Prostate gland (tissue), 2 donors: ENCODE measurements around the gene SERPINB6. TPM values are rescaled to one million over a fixed set of nuclear protein-coding genes. Genes with fewer than 3 reads are reported as not detected.
"Not testable (repeated sequence)": the region's sequence is repeated elsewhere in the genome, so short reads cannot be mapped to it uniquely, and the experiment has no call there.

ENCODE experiments used
- DNase-seq: peaks from one replicate; pipeline ENCODE4 v3.0.0-alpha.2; 2019; ENCODE audit warnings: low spot score
- H3K27ac ChIP-seq, 2 donors: fragments of 200-600 bp; sonication (generic); 2 replicates each; pipeline ENCODE4 v1.5.1; 2017 to 2019
- H3K27me3 ChIP-seq: fragments of 200-600 bp; sonication (generic); replicated peaks from 2 replicates; pipeline ENCODE4 v1.5.1; 2019; ENCODE audit not compliant: insufficient read depth
- H3K36me3 ChIP-seq, 2 donors: fragments of 200-600 bp; sonication (generic); 1 replicate in 1 of 2; 2 replicates in 1 of 2; pipeline versions ENCODE4 v1.5.1 to v1.8.1; 2017 to 2019
- H3K4me1 ChIP-seq: fragments of 200-600 bp; sonication (generic); replicated peaks from 2 replicates; pipeline ENCODE4 v1.5.1; 2019
- H3K4me3 ChIP-seq, 2 donors: fragments of 200-600 bp; sonication (generic); 2 replicates each; pipeline ENCODE4 v1.5.1; 2017 to 2019
- H3K9me3 ChIP-seq: fragments of 200-600 bp; sonication (generic); 2 replicates; pipeline ENCODE4 v1.5.1; 2017
- CTCF ChIP-seq, 4 experiments: fragments of 200-600 bp in 2 of 4; fragments of 450-650 bp in 2 of 4; sonication (generic) in 2 of 4; IDR thresholded peaks; 1 replicate in 3 of 4; 2 replicates in 1 of 4; pipeline ENCODE4 v1.5.1; 2016 to 2019; ENCODE audit warnings: antibody characterized with exemption in 4 of 4, mild to moderate bottlenecking in 2 of 4, moderate library complexity in 2 of 4
- POLR2A ChIP-seq: fragments of 450-650 bp; IDR thresholded peaks from one replicate; pipeline ENCODE4 v1.6.1; 2016; ENCODE audit warnings: antibody characterized with exemption, mild to moderate bottlenecking
- POLR2AphosphoS5 ChIP-seq: sonication (generic); formaldehyde crosslinking; IDR thresholded peaks from one replicate; pipeline ENCODE4 v1.6.1; 2017; ENCODE audit warnings: antibody characterized with exemption
- WGBS: methylation state at CpG from one replicate; pipeline ENCODE4 v1.1.5; 2018; 5-methylcytosine and 5-hydroxymethylcytosine counted together
- intact Hi-C: fragments of 100-400 bp; cut with DNase I; formaldehyde crosslinking; loops from one replicate; pipeline ENCODE4 v1.14.2; 2022
- total RNA-seq, 2 donors: library from RNA; depleted of rRNA; stranded (reverse); fragments of >200 nt; gene quantifications; one replicate each; pipeline ENCODE4 v1.1.0, GENCODE V29; 2016

The SERPINB6 gene
- total RNA-seq, 2 donors from 2014 or later = 155 to 202 TPM

GRCh38 chr6:3011158-3011557, 39.8 kb upstream of the SERPINB6 start:
- intact Hi-C loops = loop anchor here (10.0 kb wide), 1 partner anchor 244 kb away; the partner anchor contains the start of gene PSMG4
- Histone ChIP-seq H3K36me3 (peaks cover 0 to 8% of the 10 kb centered on the region in 2 donors), H3K27me3 (no peaks in the 10 kb centered on the region), H3K27ac (no peak overlapping the region), H3K4me3 (no peak overlapping the region), H3K9me3 (no peaks in the 10 kb centered on the region), H3K4me1 (no peaks in the 10 kb centered on the region)
- TF ChIP-seq POLR2A (no peak), CTCF (IDR thresholded peaks at IDR 0.05) (no peak), POLR2AphosphoS5 (no peak)
- no peak for DNase-seq

- no peaks in the 10 kb centered on the region for H3K27me3 ChIP-seq
- 93% methylated on average over 3 of the region's 3 CpGs for WGBS
- peaks cover 0 to 8% of the 10 kb centered on the region in 2 donors for H3K36me3 ChIP-seq
- no peaks in the 10 kb centered on the region for H3K4me1 ChIP-seq
- intact Hi-C loops = loop anchor here (10.0 kb wide), 1 partner anchor 245 kb away; the partner anchor contains the start of gene PSMG4
- no peak overlapping the region for H3K4me3 ChIP-seq
- no peaks in the 10 kb centered on the region for H3K9me3 ChIP-seq
- TF ChIP-seq POLR2AphosphoS5 (no peak), CTCF (IDR thresholded peaks at IDR 0.05) (no peak), POLR2A (no peak)
- no peak overlapping the region for H3K27ac ChIP-seq
- DNase-seq = no peak
These were observed 38.6 kb upstream of the SERPINB6 start for GRCh38 chr6:3009930-3010329.

- 86% methylated on average over 17 of the region's 17 CpGs for WGBS
- H3K4me1 ChIP-seq, DNase-seq, intact Hi-C loops, H3K9me3 ChIP-seq, H3K27me3 ChIP-seq, H3K36me3 ChIP-seq, H3K4me3 ChIP-seq, H3K27ac ChIP-seq: not testable (repeated sequence)
These were observed 37.4 kb upstream of the SERPINB6 start for GRCh38 chr6:3008712-3009265.

- Histone ChIP-seq H3K4me3 (no peak overlapping the region), H3K9me3 (no peaks in the 10 kb centered on the region), H3K27ac (no peak overlapping the region), H3K36me3 (peaks cover 0 to 8% of the 10 kb centered on the region in 2 donors), H3K4me1 (no peaks in the 10 kb centered on the region), H3K27me3 (no peaks in the 10 kb centered on the region)
- no peak for TF ChIP-seq POLR2AphosphoS5
- no peak for TF ChIP-seq POLR2A
- no peak for TF ChIP-seq CTCF (IDR thresholded peaks at IDR 0.05)
- WGBS = 93% methylated on average over 3 of the region's 3 CpGs
- no peak for DNase-seq
- intact Hi-C loops = no loop called here
These were observed 36.2 kb upstream of the SERPINB6 start for GRCh38 chr6:3007571-3007970.

GRCh38 chr6:3006476-3006875, 35.1 kb upstream of the SERPINB6 start:
- intact Hi-C loops = no loop called here
- no peak for DNase-seq
- Histone ChIP-seq H3K4me1 (no peaks in the 10 kb centered on the region), H3K27me3 (no peaks in the 10 kb centered on the region), H3K9me3 (no peaks in the 10 kb centered on the region), H3K4me3 (no peak overlapping the region), H3K27ac (no peak overlapping the region), H3K36me3 (peaks cover 0 to 8% of the 10 kb centered on the region in 2 donors)
- WGBS = 87% methylated on average over 5 of the region's 5 CpGs
- no peak for TF ChIP-seq POLR2AphosphoS5
- no peak for TF ChIP-seq CTCF (IDR thresholded peaks at IDR 0.05)
- TF ChIP-seq POLR2A = no peak
